Activated CD8-positive, alpha-beta memory T cell treated with anti-CD3 and anti-CD28 coated beads, Interleukin-2, amount 50 U/mL, for 48 hours (primary cell): ENCODE data around the gene PTPRN2.
"Not testable (repeated sequence)": the region's sequence is repeated elsewhere in the genome, so short reads cannot be mapped to it uniquely, and the experiment has no call there.

ENCODE experiments used
- DNase-seq: peaks from one replicate; pipeline ENCODE4 v3.0.0-alpha.2; 2020

Gene PTPRN2

DNA sequence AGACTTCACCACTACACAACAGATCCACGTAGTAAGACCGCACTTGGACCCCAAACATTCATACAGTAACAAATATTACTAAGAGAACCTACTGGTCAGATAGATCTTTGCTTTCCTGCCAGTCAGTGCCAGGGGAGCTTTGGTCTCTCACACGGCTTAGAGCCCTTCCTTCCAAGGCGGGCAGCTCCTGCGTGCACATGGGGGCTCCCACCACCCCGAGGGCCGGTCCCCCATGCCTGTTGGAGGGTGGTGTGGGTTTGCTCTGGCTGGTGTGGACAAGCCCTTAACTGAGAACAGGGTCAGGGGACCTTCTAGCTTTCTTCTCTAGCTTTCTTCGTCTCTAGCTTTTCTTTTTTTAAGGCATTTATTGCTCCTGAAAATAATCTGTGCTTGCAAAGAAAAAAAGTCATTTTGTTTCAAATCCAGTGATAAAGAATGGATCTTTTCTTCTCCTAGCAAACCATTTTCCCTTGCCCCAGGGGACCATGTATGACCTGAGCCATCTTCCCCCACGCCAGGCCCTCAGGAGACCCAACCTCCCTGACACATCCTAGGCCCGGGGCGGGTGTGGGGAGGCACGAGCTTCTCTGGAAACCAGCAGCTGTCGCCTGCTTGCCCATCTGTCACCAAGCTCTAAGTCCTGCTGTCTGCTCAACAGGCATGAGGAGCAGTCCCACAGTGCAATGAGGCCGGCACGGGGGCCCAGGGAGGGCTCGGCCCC, 591.1 kb downstream of the PTPRN2 start:
- DNase-seq, result no peak

DNA sequence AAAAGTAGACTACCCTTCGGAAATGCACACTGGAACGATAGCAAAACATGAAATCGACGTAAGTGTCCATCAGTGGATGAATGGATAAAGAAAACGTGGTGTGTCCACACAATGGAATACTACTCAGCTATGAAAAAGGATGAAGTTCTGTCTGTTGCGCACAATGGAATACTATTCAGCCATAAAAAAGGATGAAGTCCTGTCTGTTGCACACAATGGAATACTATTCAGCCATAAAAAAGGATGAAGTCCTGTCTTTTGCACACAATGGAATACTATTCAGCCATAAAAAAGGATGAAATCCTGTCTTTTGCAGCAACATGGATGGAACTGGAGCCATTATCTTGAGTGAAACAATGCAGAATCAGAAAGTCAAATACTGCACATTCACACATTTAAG, 591.8 kb downstream of the PTPRN2 start:
- DNase-seq, result no peak

DNA sequence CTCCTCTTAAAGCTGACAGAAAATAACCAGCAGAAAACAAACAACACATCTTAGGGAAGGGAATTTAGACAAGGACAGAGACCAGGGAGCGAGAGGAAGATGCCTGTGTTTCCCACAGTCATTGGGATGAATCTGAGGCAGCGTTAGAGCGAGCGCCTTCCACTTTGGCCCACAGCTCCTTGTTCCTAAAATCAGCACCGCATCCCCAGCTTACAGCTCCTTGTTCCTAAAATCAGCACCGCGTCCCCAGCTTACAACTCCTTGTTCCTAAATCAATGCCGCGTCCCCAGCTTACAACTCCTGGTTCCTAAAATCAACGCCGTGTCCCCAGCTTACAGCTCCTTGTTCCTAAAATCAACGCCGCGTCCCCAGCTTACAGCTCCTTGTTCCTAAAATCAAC, 593.3 kb downstream of the PTPRN2 start:
- no peak for DNase-seq

GRCh38 chr7:157993406-157994105, 594.1 kb downstream of the PTPRN2 start:
- DNase-seq, result no peak

DNA sequence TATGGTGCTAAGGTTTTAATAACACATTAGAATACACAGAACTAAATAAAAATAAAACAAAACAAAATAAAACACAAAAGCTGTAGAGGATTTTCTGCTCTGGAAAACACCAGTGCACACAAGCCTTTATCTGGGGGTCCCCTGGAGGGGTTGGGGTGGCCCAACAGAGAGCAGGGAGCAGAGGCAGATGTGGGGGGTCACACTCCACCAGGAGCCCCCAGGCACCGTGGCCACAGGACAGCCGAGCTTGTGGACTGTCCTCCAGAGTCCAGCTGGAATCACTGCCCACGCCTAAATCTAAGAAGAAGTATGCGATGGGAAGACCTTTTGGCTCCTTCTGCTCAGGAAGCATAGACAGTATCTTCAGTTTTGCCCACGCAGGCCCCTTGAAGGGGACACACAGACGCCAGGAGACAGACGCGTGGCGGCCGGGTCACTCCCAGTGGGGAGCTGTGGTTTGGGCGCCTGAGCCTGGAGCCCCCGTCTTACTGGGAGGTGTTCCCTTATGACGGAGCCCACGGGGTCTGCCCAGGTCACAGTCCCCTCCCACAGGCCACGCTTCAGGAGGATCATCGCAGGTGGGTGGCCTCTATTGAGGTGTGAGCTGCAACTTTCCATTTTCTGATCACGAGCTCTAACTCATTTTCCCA, 595.0 kb downstream of the PTPRN2 start:
- no peak for DNase-seq

- DNase-seq, result no peak
Measured at GRCh38 chr7:157991761-157992160, 595.9 kb downstream of the PTPRN2 start.

DNA sequence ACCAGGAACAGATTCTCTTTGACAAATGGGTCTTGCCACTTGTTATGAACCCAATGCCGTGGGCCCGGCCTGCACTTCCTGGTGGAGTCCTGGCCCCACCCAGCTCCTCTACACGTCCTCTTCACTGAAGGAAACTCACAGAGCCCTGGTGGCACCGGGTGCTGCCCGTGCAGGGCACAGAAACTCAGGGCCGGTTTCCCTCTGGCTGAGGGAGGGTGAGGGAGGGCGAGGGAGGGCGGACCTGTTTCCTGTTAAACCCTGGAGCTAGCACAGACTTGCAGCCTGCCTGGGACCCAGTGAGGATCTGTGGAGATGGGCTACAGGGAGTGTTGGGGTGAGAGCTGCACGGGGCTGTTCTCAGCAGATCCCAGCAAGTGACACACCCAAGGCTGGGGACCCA, 596.3 kb downstream of the PTPRN2 start:
- no peak for DNase-seq

- no peak for DNase-seq
Measured at GRCh38 chr7:157990881-157991250, 596.8 kb downstream of the PTPRN2 start.

- DNase-seq, result no peak
Measured at GRCh38 chr7:157990226-157990880, 597.3 kb downstream of the PTPRN2 start.

DNA sequence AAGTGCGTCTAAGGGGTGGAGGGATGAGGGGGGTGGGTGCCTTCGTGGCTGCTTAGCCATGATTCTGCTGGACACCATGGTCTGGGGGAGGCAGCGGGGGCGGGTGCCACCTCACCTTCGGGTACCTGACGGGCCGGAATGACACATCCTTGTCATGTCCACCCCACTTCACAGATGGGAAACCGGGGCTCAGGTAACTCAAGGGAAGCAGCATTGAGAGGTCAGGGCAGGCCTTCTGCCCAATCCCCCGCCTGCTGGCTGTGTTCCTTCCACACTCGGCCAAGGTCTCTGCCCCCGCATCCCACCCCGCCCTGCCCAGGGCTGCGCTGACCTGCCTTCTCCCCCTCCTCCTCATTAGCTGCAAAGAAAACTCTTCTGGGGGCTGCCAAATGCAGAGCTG, 598.0 kb downstream of the PTPRN2 start:
- no peak for DNase-seq

- no peak for DNase-seq
Measured at GRCh38 chr7:157987906-157988305, 599.7 kb downstream of the PTPRN2 start.

GRCh38 chr7:157986051-157986450, 601.6 kb downstream of the PTPRN2 start:
- DNase-seq, result no peak

GRCh38 chr7:157985636-157986035, 602.0 kb downstream of the PTPRN2 start:
- DNase-seq, result no peak

DNA sequence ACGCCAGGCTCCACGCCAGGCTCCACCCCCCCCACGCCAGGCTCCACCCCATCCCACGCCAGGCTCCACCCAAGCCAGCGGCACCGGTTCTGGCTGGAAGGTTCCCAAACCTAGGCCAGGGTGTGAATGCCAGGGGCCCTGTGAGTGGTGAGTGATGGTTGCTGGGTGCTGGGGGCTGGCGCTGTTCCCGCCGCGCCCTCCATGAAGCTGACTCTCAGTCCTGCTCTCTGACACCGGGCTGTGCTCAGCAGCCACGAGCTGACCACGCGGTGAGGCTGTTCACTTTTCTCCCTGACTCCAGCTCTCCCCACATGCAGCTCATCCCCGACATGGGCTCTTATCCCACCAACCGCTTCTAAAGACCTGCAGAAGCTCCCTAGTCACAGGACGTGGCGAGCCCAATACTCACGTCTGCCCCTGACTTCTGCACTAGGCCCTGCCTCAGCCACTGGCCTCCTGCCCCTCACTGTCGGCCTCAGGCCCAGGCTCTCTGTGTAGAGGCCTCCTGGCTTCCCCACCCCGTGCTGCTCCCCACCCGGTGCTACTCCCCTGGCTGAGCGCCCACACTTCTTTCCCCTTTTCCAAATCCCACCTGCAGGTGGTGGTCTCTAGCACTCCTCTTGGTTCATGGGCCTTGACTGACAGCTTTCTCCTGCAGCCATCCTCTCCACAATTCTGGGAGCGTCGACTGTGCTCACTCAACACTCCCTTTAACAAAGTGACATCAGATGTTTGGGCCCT, 603.0 kb downstream of the PTPRN2 start:
- no peak for DNase-seq

GRCh38 chr7:157983502-157984422, 603.9 kb downstream of the PTPRN2 start:
- DNase-seq, result no peak

- DNase-seq, result no peak
Measured at GRCh38 chr7:157981778-157982177, 605.8 kb downstream of the PTPRN2 start.

DNA sequence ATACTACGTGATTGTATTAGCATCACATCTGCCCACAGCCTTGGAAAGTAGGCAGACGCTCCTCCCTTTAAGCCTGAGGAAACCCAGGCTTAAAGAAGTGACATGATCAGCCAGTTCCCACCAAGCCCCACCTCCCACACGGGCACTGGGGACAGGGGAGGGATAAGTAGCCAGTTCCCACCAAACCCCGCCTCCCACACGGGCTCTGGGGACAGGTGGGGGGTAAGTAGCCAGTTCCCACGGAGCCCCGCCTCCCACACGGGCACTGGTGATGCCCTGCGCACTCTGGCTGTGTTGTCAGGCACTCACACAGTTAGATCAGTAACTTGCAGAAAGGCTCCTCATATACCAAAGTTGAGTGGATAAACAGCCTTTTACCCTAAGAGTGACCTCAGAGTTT, 606.8 kb downstream of the PTPRN2 start:
- DNase-seq, result no peak

DNA sequence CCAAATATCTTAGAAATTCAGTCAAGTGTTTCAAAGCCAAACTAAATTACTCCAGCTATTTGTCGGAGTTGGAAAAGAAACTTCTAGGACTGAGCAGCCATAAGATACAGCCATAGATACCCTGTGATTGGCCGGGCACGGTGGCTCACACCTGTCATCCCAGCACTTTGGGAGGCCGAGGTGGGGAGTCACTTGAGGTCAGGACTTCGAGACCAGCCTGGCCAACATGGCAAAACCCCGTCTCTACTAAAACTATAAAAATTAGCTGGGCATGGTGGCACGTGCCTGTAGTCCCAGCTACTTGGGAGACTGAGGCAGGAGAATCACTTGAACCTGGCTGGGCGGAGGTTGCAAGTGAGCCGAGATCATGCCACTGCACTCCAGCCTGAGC, 607.3 kb downstream of the PTPRN2 start:
- DNase-seq, result not testable (repeated sequence)

GRCh38 chr7:157979636-157980340, 607.8 kb downstream of the PTPRN2 start:
- DNase-seq, result no peak

- DNase-seq, result no peak
Measured at GRCh38 chr7:157978766-157979165, 608.9 kb downstream of the PTPRN2 start.
